Retinal pigment epithelial cell (primary cell): ENCODE results near the gene CIAO2B.

Experiments
- DNase-seq: peaks from one replicate; pipeline ENCODE4 v3.0.0-alpha.2; 2010; ENCODE audit warnings: low read depth
- H3K4me3 ChIP-seq: 2 replicates; pipeline ENCODE4 v1.5.1; 2011; ENCODE audit warnings: mild to moderate bottlenecking, low read length, control low read depth, moderate library complexity
- CTCF ChIP-seq: conservative IDR thresholded peaks from 2 replicates; pipeline ENCODE4 v1.5.1; 2011; ENCODE audit warnings: low read depth, low read length, control low read depth, inconsistent platforms

CIAO2B gene

GRCh38 chr16:66918355-66918754 is 15.8 kb downstream of the CIAO2B start:
- TF ChIP-seq CTCF, result no peak
- no peak overlapping the region for H3K4me3 ChIP-seq
- no peak for DNase-seq

- H3K4me3 ChIP-seq, result no peak overlapping the region
- DNase-seq, result no peak
- no peak for TF ChIP-seq CTCF
Measured at GRCh38 chr16:66917741-66918140, 16.5 kb downstream of the CIAO2B start.

GRCh38 chr16:66916518-66916917 is 17.7 kb downstream of the CIAO2B start:
- H3K4me3 ChIP-seq, result no peak overlapping the region
- no peak for TF ChIP-seq CTCF
- no peak for DNase-seq

- TF ChIP-seq CTCF, result no peak
- no peak for DNase-seq
- no peak overlapping the region for H3K4me3 ChIP-seq
Measured at GRCh38 chr16:66915041-66915440, 19.2 kb downstream of the CIAO2B start.

- DNase-seq, result no peak
- H3K4me3 ChIP-seq, result no peak overlapping the region
- no peak for TF ChIP-seq CTCF
Measured at GRCh38 chr16:66914541-66914940, 19.7 kb downstream of the CIAO2B start.

GRCh38 chr16:66913711-66914110 is 20.5 kb downstream of the CIAO2B start:
- no peak for TF ChIP-seq CTCF
- DNase-seq, result no peak
- no peak overlapping the region for H3K4me3 ChIP-seq

GRCh38 chr16:66913081-66913480 is 21.1 kb downstream of the CIAO2B start:
- DNase-seq, result no peak
- no peak overlapping the region for H3K4me3 ChIP-seq
- TF ChIP-seq CTCF, result no peak
